Endodermal cell (in vitro differentiated cells): Measurements from ENCODE around the gene DDX39A. TPM values are rescaled to one million over a fixed set of nuclear protein-coding genes. Genes with fewer than 3 reads are reported as not detected.

Source experiments
- DNase-seq: peaks from one replicate; pipeline ENCODE4 v3.0.0-alpha.2; 2017
- H3K27ac ChIP-seq: 2 replicates; pipeline ENCODE4 v1.5.1; 2013; ENCODE audit warnings: mild to moderate bottlenecking, low read depth, low read length, moderate library complexity
- H3K27me3 ChIP-seq: 2 replicates; pipeline ENCODE4 v1.6.1; 2013; ENCODE audit warnings: mild to moderate bottlenecking, low read length, moderate library complexity; ENCODE audit not compliant: insufficient read depth, control insufficient read depth, poor library complexity, severe bottlenecking
- H3K36me3 ChIP-seq: 2 replicates; pipeline ENCODE4 v1.7.0; 2013; ENCODE audit warnings: mild to moderate bottlenecking, low read length, moderate library complexity; ENCODE audit not compliant: control insufficient read depth, insufficient read depth
- H3K4me1 ChIP-seq: one replicate; pipeline ENCODE4 v1.7.0; 2013; ENCODE audit warnings: low read length; ENCODE audit not compliant: control insufficient read depth, insufficient read depth
- H3K4me3 ChIP-seq: 2 replicates; pipeline ENCODE4 v1.5.1; 2013; ENCODE audit warnings: mild to moderate bottlenecking, low read length, moderate library complexity
- H3K9ac ChIP-seq: 2 replicates; pipeline ENCODE4 v1.6.1; 2013; ENCODE audit warnings: mild to moderate bottlenecking, low read length, moderate library complexity; ENCODE audit not compliant: poor library complexity, severe bottlenecking; ENCODE audit errors: extremely low read depth
- H3K9me3 ChIP-seq: 2 replicates; pipeline ENCODE4 v1.6.1; 2013; ENCODE audit warnings: mild to moderate bottlenecking, low read length, moderate library complexity; ENCODE audit not compliant: control insufficient read depth
- H3K27ac Mint-ChIP-seq: 2 replicates; pipeline ENCODE4 v1.8.0; 2020; ENCODE audit warnings: mixed read lengths
- H3K27me3 Mint-ChIP-seq: 2 replicates; pipeline ENCODE4 v1.8.0; 2021; ENCODE audit warnings: mild to moderate bottlenecking, mixed read lengths; ENCODE audit not compliant: insufficient read depth
- H3K36me3 Mint-ChIP-seq: 2 replicates; pipeline ENCODE4 v1.8.0; 2020; ENCODE audit warnings: low read depth, mixed read lengths
- H3K4me1 Mint-ChIP-seq: 2 replicates; pipeline ENCODE4 v1.8.0; 2020; ENCODE audit warnings: mixed read lengths
- H3K4me3 Mint-ChIP-seq: 2 replicates; pipeline ENCODE4 v1.8.0; 2020; ENCODE audit warnings: mild to moderate bottlenecking, moderate library complexity, mixed read lengths
- H3K9me3 Mint-ChIP-seq: 2 replicates; pipeline ENCODE4 v1.8.0; 2020; ENCODE audit warnings: mild to moderate bottlenecking, mixed read lengths
- WGBS, 2 experiments: methylation state at CpG; one replicate each; pipeline versions ENCODE4 v1.1.5 to v1.1.7; 2013; ENCODE audit warnings: missing lambda C conversion rate in 2 of 2, mixed read lengths in 1 of 2; ENCODE audit not compliant: insufficient coverage in 1 of 2, insufficient read length in 1 of 2; 5-methylcytosine and 5-hydroxymethylcytosine counted together
- total RNA-seq, 2 donors: library from RNA; stranded (reverse); fragmentation: NEBNext Ultra II Directional in 1 of 2; extraction: Animal tissue kit (Norgen Biotek cat#: 25700) in 1 of 2; gene quantifications; 2 replicates in 1 of 2; 3 replicates in 1 of 2; pipeline ENCODE4 v1.2.1, GENCODE V29; 2021
- TF ChIP-seq, protein P1 (sequence below): fragments of 200-600 bp; sonication (generic); conservative IDR thresholded peaks from 2 replicates; pipeline ENCODE4 v1.5.0; 2021; ENCODE audit warnings: antibody characterized with exemption, mild to moderate bottlenecking

The DDX39A gene
- total RNA-seq, 2 donors from 2014 or later: 82.5 to 86.1 TPM

DNA sequence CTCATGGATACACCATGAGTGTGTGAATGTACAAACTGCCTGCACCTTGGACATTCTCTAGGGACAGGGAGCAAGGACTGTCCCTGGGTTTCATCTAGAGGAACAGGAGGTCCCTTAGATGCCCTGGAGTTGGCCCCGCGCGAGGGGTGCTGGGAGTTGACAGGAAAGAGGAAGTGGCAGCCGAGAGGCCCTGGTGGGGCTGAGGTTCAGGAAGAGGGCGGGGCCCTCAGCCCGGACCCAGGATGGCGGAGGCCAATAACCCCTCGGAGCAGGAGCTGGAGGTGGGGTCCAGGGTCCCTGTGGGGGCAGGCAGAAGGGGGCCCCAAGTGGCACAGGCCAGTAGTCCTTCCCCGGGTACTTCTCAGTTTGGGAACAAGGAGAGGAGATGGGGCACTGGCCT lies 20.9 kb upstream of the DDX39A start:
- Histone ChIP-seq H3K9ac (no peak overlapping the region), H3K9me3 (no peaks in the 10 kb centered on the region), H3K36me3 (peaks cover 35% of the 10 kb centered on the region), H3K27ac (no peak overlapping the region), H3K4me1 (no peaks in the 10 kb centered on the region), H3K27me3 (no peaks in the 10 kb centered on the region), H3K4me3 (no peak overlapping the region)
- H3K9me3 Mint-ChIP-seq: no peaks in the 10 kb centered on the region
- WGBS, 2 experiments: 79 to 88% methylated on average over 4 to 9 of the region's 9 CpGs
- TF ChIP-seq, protein P1, sequence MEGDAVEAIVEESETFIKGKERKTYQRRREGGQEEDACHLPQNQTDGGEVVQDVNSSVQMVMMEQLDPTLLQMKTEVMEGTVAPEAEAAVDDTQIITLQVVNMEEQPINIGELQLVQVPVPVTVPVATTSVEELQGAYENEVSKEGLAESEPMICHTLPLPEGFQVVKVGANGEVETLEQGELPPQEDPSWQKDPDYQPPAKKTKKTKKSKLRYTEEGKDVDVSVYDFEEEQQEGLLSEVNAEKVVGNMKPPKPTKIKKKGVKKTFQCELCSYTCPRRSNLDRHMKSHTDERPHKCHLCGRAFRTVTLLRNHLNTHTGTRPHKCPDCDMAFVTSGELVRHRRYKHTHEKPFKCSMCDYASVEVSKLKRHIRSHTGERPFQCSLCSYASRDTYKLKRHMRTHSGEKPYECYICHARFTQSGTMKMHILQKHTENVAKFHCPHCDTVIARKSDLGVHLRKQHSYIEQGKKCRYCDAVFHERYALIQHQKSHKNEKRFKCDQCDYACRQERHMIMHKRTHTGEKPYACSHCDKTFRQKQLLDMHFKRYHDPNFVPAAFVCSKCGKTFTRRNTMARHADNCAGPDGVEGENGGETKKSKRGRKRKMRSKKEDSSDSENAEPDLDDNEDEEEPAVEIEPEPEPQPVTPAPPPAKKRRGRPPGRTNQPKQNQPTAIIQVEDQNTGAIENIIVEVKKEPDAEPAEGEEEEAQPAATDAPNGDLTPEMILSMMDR: no peak
- H3K4me1 Mint-ChIP-seq: no peaks in the 10 kb centered on the region
- H3K27ac Mint-ChIP-seq: no peak overlapping the region
- no peak for DNase-seq
- H3K36me3 Mint-ChIP-seq: peaks cover 28% of the 10 kb centered on the region
- no peak overlapping the region for H3K4me3 Mint-ChIP-seq
- no peaks in the 10 kb centered on the region for H3K27me3 Mint-ChIP-seq

DNA sequence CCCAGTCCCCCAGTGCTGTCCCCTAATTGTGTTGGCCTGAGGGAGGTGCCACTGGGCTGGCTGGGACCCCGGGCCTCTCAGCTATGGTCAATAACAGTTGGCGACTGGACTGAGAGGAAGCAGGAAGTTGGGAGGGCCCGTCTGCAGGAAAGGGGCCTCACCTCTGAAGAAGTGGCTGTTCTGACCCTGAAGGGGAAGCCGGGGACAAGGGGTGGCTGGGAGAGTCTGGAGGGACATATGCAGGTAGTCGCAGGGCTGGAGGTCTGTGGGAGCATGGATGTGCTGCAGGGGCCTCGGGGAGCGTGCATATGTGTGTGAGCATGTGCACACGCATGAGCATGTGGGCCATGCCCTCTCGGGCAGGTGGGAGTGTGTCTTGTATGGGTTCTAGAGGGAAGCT lies 19.9 kb upstream of the DDX39A start:
- Mint-ChIP-seq H3K9me3 (no peaks in the 10 kb centered on the region), H3K27ac (no peak overlapping the region), H3K36me3 (peaks cover 20% of the 10 kb centered on the region), H3K27me3 (no peaks in the 10 kb centered on the region), H3K4me1 (peaks cover 6% of the 10 kb centered on the region), H3K4me3 (no peak overlapping the region)
- no peak for DNase-seq
- TF ChIP-seq, protein P1: no peak
- WGBS, 2 experiments: 92 to 97% methylated on average over 8 to 9 of the region's 9 CpGs
- no peaks in the 10 kb centered on the region for H3K9me3 ChIP-seq
- H3K4me3 ChIP-seq: no peak overlapping the region
- H3K27ac ChIP-seq: no peak overlapping the region
- no peak overlapping the region for H3K9ac ChIP-seq
- no peaks in the 10 kb centered on the region for H3K27me3 ChIP-seq
- H3K4me1 ChIP-seq: no peaks in the 10 kb centered on the region
- peaks cover 26% of the 10 kb centered on the region for H3K36me3 ChIP-seq

GRCh38 chr19:14437578-14438140 lies 18.5 kb upstream of the DDX39A start:
- Mint-ChIP-seq H3K27ac (no peak overlapping the region), H3K9me3 (no peaks in the 10 kb centered on the region), H3K4me1 (peaks cover 6% of the 10 kb centered on the region), H3K4me3 (no peak overlapping the region), H3K27me3 (no peaks in the 10 kb centered on the region), H3K36me3 (peaks cover 8% of the 10 kb centered on the region)
- Histone ChIP-seq H3K4me3 (no peak overlapping the region), H3K9me3 (no peaks in the 10 kb centered on the region), H3K36me3 (peaks cover 14% of the 10 kb centered on the region), H3K27me3 (no peaks in the 10 kb centered on the region), H3K27ac (no peak overlapping the region), H3K4me1 (no peaks in the 10 kb centered on the region), H3K9ac (no peak overlapping the region)
- 92 to 94% methylated on average over 6 to 7 of the region's 7 CpGs for WGBS, 2 experiments
- DNase-seq: no peak
- TF ChIP-seq, protein P1: no peak
